Measurements from ENCODE around the gene AGPAT1. TPM values are rescaled to one million over a fixed set of nuclear protein-coding genes. Genes with fewer than 3 reads are reported as not detected.

The AGPAT1 gene
- total and polyA plus RNA-seq, 2 experiments from 2014 or later, result 69.6 to 128 TPM

GRCh38 chr6:32151181-32151862, 24.6 kb downstream of the AGPAT1 start:
- Histone ChIP-seq H3K4me1 (ENCODE audit: low read depth) (peaks cover 23% of the 10 kb centered on the region), H3K9me3 (ENCODE audit: low read depth) (no peaks in the 10 kb centered on the region), H3K4me3 (no peak overlapping the region), H3K27me3 (peaks cover 30% of the 10 kb centered on the region), H3K27ac (no peak overlapping the region), H3K36me3 (peaks cover 2% of the 10 kb centered on the region)
- TF ChIP-seq CTCF (IDR thresholded peaks at IDR 0.05; ENCODE audit: low read depth, low read length), result no peak
- DNase-seq (ENCODE audit: low read depth in 1 of 2, low spot score in 1 of 2), result no peak

DNA sequence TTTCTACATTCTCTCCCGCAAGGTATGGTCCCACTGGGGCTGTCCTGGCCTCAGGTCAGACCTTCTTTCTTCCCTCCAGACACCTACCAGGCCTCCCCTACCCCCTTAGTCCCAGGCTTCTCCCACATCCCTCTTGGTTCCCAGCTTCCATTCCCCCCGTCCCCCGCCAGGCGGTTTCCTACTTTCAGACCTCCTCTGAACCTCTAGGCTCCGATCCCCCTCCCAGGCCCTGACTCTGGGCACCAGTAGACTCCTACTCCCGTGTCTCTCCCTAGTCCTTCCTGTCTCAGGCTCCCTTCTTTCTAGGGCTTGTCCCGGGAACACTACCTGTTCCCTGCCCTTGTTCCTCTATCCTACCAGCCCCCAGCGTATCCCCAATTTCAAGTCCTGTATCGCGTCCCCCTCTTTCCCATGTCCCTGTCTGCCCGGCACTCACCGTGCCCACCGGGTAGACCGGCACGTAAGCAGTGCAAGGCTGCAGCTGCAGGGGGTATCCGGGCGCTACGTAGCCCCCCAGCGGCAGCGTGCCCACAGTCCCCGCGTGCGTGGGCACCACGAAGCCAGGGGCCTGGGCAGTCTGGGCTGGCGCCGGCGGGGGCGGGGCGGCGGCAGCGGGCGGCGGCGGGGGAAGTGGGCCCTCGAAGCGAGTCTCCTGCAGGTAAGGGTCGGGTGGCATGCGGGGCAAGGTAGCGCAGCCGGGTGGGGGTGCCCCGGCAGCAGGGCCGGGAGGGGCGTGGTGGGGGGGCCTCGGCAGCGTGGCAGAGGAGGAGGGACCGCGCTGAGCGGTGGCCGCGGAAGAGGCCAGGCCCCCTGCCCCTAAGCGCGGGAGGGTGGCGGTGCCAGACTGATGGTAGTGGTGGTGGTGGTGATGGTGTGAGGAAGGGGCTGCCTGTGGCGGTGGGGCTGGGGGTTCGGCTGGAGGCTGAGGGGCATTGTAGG, 25.7 kb downstream of the AGPAT1 start:
- DNase-seq (ENCODE audit: low read depth in 1 of 2, low spot score in 1 of 2), result no peak
- TF ChIP-seq CTCF (IDR thresholded peaks at IDR 0.05; ENCODE audit: low read depth, low read length), result no peak
- H3K9me3 ChIP-seq (ENCODE audit: low read depth), result no peaks in the 10 kb centered on the region
- H3K4me1 ChIP-seq (ENCODE audit: low read depth), result peaks cover 27% of the 10 kb centered on the region
- H3K27me3 ChIP-seq, result peaks cover 30% of the 10 kb centered on the region
- no peak overlapping the region for H3K4me3 ChIP-seq
- no peak overlapping the region for H3K27ac ChIP-seq
- no peaks in the 10 kb centered on the region for H3K36me3 ChIP-seq

DNA sequence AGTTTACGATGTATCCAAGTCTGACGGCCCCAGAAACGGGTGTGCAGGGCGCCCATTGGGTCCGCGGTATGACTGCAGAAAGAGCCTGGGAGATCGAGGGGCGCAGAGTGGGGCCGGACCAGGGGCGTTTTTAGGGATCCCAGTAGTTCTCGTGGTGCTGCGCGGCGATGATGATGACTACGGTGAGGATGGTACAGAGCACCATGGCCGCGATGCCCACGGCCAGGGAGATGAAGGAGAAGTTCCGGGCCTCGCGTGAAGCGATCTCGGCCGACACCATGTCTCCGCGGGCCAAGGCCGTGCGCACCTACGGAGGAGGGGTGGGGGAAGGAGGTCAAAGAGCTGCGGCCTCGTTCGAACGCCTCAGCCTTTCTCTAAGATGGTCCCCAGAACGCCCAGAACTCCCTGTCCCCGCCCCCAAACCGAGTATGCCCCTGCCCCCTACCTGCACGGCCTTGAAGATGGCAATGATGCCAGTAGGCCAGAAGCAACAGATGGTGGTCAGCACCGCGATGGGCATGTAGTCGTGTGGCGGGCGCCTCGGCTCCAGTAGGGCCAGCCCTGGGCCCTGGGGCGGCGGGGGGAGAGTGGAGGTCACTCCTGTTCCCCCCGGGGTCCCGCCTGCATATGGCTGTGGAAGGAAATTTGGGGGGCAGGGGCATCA, 26.7 kb downstream of the AGPAT1 start:
- no peak for TF ChIP-seq CTCF (IDR thresholded peaks at IDR 0.05; ENCODE audit: low read depth, low read length)
- H3K36me3 ChIP-seq, result no peaks in the 10 kb centered on the region
- H3K9me3 ChIP-seq (ENCODE audit: low read depth), result no peaks in the 10 kb centered on the region
- H3K27me3 ChIP-seq, result peaks cover 30% of the 10 kb centered on the region
- peaks cover 22% of the 10 kb centered on the region for H3K4me1 ChIP-seq (ENCODE audit: low read depth)
- DNase-seq (ENCODE audit: low read depth in 1 of 2, low spot score in 1 of 2), result no peak
- no peak overlapping the region for H3K27ac ChIP-seq
- no peak overlapping the region for H3K4me3 ChIP-seq

- H3K4me1 ChIP-seq (ENCODE audit: low read depth), result peaks cover 22% of the 10 kb centered on the region
- H3K4me3 ChIP-seq, result no peak overlapping the region
- H3K27me3 ChIP-seq, result peaks cover 30% of the 10 kb centered on the region
- no peaks in the 10 kb centered on the region for H3K9me3 ChIP-seq (ENCODE audit: low read depth)
- H3K36me3 ChIP-seq, result no peaks in the 10 kb centered on the region
- no peak for TF ChIP-seq CTCF (IDR thresholded peaks at IDR 0.05; ENCODE audit: low read depth, low read length)
- no peak overlapping the region for H3K27ac ChIP-seq
- no peak for DNase-seq (ENCODE audit: low read depth in 1 of 2, low spot score in 1 of 2)
These were observed 27.4 kb downstream of the AGPAT1 start for GRCh38 chr6:32148289-32149091.

All from cardiac muscle cell (in vitro differentiated cells and primary cell).